Stimulated activated CD4-positive, alpha-beta T cell treated with anti-CD3 and anti-CD28 coated beads, TNF-alpha, amount 100 ng/mL, for 1 hour (primary cell): ENCODE measurements around the gene ATP6V1C2.

ENCODE experiments used
- DNase-seq, 3 donors: peaks; one replicate each; pipeline ENCODE4 v3.0.0-alpha.2; 2020; ENCODE audit warnings: low read depth in 3 of 3, low spot score in 1 of 3

ATP6V1C2 gene

DNA sequence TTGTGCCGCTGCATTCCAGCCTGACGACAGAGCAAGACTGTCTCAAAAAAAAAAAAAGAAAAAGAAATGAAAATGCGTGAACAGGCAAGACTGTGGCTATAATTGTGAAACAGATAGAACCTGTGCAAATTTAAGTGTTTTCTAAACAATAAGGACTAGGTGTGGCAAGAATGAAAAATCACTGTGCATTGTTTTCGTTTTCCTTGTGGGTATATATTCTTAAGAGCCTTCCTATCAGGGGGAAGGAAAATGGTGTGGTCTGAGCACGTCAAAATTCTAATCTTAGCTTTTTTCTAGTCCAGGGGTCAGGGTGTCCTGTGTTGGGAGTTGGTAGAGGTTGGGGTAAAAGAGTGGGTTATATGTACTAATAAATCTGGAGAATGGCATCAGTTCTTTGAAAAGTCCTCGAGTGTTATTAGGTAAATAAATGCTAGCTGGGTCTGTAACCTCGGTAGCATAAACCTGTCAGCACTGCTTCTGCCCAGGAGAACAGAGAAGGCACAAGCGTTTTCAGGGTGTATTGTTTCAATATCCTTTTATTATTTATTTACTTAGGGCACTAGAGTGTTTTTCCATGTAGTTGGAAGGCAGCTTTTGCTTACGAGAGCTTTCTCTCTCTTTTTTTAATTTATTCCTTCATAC, 11.6 kb downstream of the ATP6V1C2 start:
- DNase-seq: no peak

DNA sequence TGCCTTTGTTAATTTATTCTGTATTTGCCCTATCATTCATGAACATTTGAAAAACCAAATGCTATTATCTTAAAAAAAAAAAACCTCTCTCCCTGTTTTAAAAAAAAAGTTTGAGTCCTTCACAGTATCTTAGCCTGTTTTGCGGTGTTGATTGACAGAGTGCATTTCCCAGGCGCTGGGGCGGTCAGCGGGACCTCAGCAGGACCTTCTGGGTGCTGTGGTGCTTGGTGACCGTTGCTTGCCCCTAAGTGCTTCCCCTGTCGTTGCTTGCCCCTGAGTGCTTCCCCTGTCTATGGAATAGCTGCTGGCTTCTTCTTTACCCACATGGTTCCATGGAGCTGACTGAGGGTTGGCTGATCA, 12.1 kb downstream of the ATP6V1C2 start:
- no peak for DNase-seq

DNA sequence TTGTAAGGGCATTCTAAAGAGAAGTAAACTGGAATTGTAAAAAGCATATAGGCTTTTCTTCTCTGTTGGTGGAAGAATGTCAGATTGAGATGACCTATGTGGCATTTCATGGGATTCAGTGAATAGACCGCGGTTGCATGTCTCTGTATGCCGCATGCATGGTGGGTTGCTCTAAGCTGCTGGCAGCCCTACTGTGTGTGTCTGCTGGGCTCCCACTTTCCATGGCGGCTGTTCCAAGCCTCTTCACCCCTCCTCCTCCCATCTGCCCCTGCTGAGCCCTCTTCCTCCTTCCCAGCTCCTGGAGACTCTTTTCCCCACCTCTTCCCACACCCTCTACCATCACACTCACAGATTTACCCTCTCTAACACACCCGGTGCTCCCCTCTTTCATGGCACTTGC, 12.6 kb downstream of the ATP6V1C2 start:
- DNase-seq: no peak

DNA sequence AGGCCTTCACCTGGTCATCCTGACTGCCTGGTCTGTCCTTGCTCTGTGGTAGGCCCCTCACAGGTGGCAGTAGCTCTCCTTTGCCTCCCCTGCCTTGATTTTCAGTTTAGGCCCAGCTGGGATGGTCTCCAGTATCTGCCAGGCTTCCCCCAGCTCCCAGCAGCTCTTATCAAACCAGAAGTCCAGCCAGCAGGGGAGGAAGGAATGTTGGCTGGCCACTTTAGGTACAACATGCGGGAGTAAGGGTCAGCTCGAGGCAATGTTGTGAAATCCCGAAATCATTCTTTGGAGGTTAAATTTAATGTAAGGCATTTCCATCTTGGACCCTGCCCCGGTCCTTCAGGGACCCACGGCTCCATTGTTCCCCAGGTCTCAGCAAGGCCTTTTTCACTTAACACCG, 16.8 kb downstream of the ATP6V1C2 start:
- DNase-seq: no peak

DNA sequence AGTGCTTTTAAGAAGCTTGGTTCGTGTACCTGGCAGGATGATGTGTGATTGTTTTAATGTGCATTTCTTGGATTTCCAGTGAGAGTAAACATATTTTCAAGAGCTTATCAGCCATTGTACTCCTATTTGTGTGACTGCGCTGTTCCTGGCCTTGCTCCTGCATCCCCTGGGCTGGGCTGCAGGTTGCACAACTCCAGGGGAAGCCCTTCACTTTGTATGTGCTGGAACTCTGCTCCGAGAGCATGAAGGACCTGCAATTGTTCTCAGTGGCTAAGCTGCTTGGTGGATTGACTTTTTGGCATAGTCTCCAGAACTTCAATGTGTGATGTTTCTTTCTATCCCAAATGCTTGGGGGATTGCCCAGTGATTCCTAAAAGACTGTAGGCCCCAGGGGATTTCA, 18.8 kb downstream of the ATP6V1C2 start:
- DNase-seq: no peak

DNA sequence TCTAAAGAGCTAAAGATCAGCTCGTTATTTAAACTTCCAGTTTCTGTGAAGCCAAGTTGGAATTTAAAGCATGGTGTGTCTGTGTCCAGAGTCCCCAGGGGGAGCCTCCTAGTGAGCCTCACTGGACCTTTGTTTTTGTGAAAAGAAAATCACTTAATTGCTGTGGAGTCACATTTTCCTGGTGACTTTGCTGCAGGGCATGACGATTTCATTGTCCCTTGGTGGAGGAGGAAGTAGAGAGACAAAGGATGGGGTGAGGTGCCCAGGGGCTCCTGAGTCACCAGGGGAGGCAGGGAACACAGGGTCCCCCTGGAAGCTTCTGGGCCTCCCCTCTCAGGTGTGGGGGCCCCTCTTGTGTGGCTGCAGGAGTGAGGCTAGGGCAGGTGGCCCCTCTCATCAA, 19.7 kb downstream of the ATP6V1C2 start:
- DNase-seq: no peak

DNA sequence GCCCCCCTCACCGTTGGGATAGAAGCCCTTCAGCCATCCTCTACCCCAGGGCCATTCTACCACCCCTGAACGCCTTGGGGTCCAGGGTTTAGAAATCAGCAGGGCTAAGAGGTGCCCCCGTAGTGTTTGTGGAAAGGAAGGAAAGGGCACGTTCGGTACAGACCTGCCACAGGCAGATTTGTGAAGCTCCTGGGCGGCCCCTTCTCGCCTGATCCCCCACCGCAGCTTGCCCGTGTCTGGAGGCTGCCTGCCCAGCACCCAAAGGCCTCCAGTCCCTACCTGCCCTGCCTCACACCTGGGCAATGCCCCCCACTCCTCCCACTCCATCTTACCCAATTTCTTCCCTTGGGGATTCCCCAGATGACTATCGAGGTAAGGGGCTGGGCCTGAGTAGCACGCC, 21.2 kb downstream of the ATP6V1C2 start:
- DNase-seq: no peak

DNA sequence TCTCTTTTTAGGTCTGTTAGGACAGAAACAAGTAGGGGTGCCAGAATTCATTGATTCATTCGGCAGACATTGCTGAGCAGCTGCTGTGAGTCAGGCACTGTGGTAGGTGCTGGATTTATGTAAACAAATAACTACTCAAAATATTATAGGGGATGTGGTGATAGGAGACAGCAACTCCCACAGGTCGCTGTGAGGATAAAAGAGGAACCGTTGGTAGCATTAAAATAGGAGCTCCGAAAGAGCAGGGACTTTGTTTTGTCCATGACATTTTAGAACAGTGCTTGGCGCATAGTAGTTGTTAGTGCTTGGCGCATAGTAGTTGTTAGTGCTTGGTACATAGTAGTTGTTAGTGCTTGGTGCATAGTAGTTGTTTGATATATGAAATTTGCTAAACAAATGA, 29.2 kb downstream of the ATP6V1C2 start:
- DNase-seq: no peak

DNA sequence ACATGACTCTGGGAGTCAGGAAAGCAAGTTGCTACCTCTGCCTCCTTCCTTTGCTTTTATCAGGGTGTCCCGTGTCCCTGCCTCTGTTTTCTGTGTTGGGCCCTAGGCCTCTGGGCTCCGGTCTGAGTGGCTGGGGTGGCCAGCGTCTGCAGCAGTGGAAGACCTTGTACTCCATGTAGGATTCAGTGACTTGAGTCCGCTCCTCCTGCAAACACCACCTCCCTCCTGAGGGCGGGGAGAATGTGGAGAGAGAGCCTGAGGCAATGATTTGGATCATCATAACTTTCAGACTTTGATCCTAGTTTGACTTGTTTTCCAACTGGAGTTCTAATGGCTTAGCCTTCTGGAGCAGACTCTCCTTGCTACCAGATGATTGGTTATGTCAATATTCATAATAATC, 30.8 kb downstream of the ATP6V1C2 start:
- no peak for DNase-seq

DNA sequence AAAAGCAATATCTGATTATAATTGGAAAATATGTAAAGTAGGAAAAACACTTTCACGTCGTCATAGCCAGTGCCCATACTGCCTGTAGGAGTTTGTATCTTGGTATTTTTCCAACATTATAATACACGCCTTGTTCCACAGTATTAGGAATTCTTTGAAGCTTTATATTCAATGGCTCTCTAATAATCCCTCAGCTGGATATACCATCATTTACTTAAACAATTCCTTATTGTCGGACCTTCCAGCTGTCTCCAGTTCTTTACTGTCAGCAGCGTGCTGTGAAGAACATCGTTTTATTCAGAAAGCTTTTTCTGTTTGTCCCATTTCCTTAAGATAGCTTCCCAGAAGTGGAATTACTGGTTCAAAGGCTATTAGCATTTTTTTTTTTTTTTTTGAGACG, 31.7 kb downstream of the ATP6V1C2 start:
- DNase-seq: no peak

DNA sequence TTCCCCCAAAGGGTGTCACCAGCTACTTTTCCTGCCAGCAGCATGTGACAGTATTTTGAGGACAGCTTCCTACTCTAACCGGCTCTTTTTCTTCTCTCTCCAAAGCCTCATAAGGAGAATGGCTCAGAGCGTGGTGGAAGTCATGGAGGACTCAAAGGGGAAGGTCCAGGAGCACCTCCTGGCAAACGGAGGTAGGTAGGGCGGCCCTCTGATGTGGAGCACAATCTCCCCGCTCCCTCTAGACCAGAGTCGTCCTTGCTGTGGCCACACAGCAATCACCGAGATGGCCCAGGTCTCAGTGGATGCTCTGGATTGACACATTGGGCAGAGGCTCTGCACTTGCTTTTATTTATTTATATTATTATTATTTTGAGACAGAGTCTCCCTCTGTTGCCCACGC, 32.4 kb downstream of the ATP6V1C2 start:
- no peak for DNase-seq

DNA sequence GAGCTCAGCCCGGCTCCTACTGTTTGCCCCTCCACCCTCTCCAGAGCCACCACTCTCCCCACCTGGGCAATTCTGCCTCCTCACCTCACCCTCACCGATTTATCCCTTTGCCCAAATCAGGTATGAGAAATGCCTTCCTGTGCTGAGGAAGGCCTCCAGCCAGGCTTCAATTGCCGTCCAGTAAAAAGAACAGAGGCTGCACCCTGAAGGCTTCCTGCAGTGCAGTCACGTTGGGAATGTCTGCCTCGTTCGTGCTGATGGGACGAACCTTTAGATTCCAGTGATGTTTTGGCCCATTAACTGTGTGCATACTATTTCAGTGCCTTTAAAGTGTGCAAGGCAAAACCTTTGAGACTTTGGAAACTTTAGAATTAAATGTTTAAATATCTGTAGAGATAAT, 34.2 kb downstream of the ATP6V1C2 start:
- no peak for DNase-seq

DNA sequence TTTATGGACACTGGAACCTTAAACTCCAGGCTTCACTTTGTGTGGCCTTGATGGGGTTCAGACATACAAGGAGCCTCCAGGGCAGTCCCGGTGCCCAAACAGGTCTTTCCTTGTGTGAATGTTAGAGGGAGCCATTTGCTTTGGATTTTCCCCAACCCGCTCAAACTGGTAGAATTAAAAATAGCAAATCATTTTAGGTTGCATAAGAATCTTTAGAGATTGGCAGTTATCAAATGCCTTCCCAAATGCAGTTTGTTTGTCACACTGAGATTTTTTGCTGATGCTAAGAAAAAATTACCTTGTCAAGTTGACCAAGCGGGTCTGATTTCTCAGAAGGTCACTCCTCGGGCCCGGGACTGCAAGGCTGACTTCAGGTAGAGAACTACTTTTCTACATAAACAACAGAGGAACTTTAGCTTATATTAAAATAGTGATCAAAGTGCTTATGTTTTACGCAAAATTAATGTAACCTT, 36.4 kb downstream of the ATP6V1C2 start:
- DNase-seq: no peak

DNA sequence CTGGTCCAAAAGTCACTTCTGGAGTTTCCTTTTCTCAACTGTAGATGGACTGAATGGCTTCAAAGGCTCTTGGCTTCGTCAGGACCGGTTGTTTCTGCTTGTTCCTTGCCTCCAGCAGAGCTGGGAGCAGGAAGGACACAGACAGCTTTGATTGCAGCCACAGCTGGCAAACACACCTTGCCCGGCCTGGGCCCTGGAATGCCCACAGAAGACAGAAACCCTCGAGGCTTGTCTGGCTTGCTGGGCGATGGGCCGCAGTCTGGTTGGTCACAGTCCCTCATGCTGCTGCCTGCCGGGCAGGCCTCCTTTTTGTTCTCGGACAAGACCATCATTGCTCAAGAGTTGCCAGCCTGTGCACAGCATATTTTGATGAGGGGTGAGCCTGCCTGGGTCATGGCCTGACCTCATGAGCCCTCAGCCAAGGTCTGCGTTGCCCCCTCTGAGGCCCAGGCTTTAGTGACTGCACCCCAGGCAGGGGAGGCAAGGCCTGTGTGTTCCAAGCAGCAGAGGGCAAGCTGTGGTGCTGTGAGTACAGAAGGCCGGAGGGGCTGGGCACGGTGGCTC, 37.8 kb downstream of the ATP6V1C2 start:
- no peak for DNase-seq

DNA sequence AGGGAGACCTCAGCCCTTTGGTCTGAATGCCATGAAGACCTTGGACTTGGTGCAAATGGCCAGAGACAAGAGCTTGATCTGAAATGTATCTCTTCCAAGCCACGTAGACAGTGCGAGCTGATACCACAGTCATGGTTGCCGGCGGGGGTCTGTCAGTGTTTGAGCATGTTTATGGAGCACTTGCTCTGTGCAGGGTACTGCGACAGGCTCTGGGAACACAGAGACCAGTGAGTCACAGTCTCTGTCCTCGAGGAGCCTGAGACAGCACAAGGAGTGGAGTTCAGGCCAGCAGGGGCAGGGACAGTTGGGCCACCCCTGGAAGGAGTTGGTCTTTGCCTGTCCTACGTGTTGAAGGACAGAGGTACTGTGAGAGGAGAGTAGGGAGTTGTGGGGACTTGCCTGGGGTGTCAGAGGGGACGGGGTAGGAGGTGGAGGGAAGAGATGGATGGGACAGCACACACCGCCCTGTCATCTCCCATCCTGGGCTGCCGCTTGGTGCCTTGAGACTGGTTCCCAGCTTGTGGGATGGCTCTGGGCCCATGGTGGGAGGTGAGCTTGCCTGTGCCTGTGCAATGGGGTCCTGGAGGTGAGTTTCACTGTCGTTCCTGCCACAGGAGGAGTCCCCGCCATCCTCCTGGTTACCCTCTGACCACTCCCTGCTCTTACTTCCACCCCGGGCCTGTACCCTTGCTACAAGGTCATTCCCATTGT, 39.5 kb downstream of the ATP6V1C2 start:
- no peak for DNase-seq

DNA sequence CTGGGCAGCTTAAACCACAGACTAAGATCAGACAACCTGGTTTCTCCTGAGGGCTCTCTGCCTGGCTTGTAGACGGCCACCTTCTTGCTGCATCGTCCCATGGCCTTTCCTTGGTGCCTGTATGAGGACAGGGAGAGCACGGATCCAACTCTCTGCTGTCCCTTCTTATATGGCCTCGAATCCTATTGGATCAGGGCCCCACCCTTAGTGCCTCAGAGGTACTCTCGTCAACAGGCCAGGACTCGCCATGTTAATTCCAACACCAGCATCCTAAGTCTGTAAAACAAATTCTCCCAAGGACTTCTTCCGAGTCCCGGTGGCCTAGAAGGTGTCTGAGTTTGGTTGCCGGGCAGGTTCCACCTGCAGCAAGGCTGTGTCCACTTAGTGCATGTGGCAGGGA, 40.2 kb downstream of the ATP6V1C2 start:
- no peak for DNase-seq

DNA sequence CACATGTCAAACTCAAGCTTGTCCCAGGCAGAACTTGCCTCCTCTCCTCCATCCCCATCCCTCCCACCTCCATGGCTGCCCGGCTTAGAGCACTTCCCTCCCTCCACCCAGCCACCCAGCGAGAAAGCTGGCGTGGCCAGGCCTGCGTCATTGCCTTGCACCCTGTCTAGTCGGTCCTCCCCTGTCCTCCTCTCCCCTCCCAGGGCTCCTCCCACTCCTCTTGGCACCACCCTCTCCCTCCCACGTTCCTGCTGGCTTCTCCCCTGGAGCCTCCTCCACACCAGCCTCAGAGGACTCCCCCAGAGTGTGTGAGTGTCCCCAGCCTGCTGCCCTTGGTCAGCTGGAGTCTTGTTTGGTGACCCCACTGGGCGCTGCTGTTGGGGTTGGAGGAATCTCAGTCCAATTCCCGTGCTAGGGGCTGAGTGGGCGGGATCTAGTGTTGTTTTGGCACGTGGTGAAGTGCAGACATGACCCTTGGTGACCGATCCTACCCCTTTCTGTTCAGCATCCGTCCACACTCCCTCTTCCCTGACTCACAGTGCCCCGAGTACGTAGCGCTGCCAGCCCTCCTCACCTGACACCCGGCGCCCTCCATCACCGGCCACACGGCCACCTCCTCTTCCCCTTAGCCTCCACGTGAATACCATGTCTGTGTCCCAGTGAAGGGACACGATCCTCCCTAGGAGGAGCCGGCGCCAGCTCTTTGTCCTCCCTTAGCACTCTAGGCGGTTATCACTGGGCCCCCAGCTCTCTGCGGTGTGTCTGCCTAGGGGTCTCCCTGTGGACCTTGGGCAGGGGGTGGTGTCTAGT, 41.4 kb downstream of the ATP6V1C2 start:
- no peak for DNase-seq

DNA sequence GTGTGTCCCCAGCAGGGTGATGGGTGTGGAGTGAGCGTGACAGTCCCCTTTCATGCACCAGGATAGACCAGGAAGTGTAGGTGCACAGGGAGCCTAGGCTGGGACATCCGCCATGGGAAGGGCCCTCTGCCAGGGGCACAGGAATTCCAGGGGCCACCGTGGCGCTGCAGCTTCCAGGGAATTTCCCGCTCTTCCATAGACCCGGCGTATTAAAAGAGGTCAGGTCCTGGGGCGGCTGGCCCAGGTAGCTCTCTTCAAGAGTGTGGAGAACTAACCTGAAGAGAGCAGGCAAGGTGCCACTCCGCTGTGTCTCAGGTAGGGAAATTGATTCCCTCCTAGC, 42.0 kb downstream of the ATP6V1C2 start:
- DNase-seq: no peak

DNA sequence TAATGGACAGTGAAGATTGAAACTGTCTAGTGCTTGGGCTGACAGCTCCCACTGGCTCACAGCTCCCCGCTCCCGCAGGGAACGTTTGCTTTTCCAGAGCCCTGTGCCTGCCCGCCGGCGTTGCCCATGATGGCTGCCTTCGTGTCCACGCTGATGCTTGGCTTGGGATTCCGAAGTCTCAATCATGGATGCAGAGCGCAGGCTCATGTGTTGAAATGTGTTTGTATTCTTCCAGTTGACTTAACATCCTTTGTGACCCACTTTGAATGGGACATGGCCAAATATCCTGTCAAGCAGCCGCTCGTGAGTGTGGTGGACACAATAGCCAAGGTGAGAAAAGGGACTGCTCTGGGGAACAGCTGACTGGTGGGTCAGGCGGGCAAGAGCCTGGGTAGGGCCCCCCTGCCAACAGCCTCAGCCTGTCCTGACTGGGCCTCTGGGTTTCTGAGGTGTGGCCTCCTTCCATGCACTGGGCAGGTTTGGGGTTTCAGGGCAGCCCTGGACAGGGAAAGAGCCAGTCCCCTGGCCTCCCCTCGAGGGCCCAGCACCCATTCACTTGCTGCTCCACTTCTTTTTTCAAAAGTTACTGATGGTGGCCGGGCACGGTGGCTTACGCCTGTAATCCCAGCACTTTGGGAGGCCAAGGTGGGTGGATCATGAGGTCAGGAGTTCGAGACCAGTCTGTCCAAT, 42.8 kb downstream of the ATP6V1C2 start:
- no peak for DNase-seq

DNA sequence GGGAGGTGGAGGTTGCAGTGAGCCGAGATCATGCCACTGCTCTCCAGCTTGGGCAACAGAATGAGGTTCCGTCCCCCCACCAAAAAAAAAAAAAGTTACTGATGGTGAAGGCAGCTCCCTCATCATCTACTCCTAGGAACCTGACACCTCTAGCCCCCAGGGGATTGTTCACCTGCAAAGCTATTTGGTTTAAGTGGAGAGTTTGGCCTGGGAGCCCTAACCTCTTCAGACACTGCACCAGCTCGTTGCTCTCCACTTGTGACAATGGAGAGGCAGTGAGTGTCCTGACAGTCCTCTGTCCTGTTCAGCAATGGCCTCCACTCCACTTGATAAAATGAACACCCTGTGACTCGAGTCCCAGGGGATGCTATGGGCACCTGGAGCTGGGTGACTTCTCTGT, 43.5 kb downstream of the ATP6V1C2 start:
- DNase-seq: no peak

DNA sequence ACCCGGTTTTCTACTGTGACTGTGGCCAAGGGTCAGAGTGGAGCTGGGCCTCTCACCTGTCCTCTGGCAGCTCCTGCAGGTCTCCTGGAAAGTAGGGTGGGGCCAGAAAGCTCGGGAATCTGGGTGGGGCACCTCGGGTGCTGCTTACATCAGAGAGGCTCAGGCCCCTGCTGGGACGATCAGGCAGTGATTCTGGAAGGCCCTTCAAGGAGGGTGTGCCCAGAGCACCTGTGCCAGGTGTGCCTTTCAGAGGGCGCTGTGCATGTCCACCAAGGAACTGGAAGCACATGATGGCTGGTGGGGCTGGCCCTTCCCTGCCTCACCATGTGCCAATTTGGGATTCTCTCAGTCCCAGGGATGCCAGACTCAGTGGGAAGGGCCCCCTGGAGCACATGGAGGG, 44.0 kb downstream of the ATP6V1C2 start:
- DNase-seq: no peak

DNA sequence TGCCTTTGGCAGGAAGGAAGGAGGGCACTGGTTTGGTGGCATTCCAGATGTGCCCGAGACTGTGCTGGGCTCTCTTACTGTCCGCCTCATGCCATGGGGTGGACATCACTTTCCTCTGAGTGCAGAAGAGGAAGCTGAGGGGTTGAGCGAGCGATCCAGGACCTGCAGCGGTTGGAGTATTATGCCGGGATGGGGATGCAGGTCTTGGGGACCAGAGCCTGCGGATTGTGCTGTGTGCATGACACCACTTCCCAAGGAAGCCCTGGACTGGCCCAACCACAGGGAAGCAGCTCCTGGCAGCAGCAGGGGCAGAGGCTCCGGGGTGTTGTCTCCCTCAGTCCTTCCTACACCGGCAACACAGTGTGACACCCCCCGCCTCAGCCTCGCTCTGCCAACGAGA, 44.5 kb downstream of the ATP6V1C2 start:
- no peak for DNase-seq
